Tibial nerve (tissue), 3 donors: Measurements from ENCODE around the gene MYBBP1A.

ENCODE experiments used
- CTCF ChIP-seq, 5 experiments: fragments of 200-600 bp in 3 of 5; fragments of 450-650 bp in 2 of 5; sonication (generic) in 3 of 5; IDR thresholded peaks; one replicate each; pipeline ENCODE4 v1.5.1; 2016 to 2019; ENCODE audit warnings: antibody characterized with exemption in 5 of 5, mild to moderate bottlenecking in 3 of 5, moderate library complexity in 2 of 5
- POLR2A ChIP-seq, 2 donors: fragments of 450-650 bp; IDR thresholded peaks; one replicate each; pipeline ENCODE4 v1.6.1; 2017; ENCODE audit warnings: antibody characterized with exemption in 2 of 2, mild to moderate bottlenecking in 2 of 2, moderate library complexity in 2 of 2

GRCh38 chr17:4539576-4540223 lies 15.5 kb downstream of the MYBBP1A start:
- no peak for TF ChIP-seq POLR2A (IDR thresholded peaks at IDR 0.05)
- TF ChIP-seq CTCF (IDR thresholded peaks at IDR 0.05), result no peak
